ENCODE data around the gene CRKL. TPM values are rescaled to one million over a fixed set of nuclear protein-coding genes. Genes with fewer than 3 reads are reported as not detected.

The CRKL gene
- total RNA-seq, 4 donors from 2014 or later = 38.5 to 47.8 (median 42.1) TPM

- 74 to 75% methylated on average over 11 to 14 of the region's 17 CpGs for WGBS, 2 donors
- Histone ChIP-seq H3K4me3 (replicated peaks in 1 of 3) (no peak overlapping the region), H3K27me3 (no peaks in the 10 kb centered on the region), H3K36me3 (peaks cover 21 to 37% of the 10 kb centered on the region in 2 donors), H3K4me1 (no peaks in the 10 kb centered on the region), H3K27ac (no peak overlapping the region), H3K9me3 (no peaks in the 10 kb centered on the region)
- intact Hi-C loops (cut with DNase I) = no loop called here
- TF ChIP-seq, protein P1, sequence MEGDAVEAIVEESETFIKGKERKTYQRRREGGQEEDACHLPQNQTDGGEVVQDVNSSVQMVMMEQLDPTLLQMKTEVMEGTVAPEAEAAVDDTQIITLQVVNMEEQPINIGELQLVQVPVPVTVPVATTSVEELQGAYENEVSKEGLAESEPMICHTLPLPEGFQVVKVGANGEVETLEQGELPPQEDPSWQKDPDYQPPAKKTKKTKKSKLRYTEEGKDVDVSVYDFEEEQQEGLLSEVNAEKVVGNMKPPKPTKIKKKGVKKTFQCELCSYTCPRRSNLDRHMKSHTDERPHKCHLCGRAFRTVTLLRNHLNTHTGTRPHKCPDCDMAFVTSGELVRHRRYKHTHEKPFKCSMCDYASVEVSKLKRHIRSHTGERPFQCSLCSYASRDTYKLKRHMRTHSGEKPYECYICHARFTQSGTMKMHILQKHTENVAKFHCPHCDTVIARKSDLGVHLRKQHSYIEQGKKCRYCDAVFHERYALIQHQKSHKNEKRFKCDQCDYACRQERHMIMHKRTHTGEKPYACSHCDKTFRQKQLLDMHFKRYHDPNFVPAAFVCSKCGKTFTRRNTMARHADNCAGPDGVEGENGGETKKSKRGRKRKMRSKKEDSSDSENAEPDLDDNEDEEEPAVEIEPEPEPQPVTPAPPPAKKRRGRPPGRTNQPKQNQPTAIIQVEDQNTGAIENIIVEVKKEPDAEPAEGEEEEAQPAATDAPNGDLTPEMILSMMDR (IDR thresholded peaks at IDR 0.05) = no peak
- TF ChIP-seq POLR2A (IDR thresholded peaks at IDR 0.05) = no peak
- DNase-seq = no peak
Observed at GRCh38 chr22:20989323-20990138, 72.3 kb downstream of the CRKL start.

DNA sequence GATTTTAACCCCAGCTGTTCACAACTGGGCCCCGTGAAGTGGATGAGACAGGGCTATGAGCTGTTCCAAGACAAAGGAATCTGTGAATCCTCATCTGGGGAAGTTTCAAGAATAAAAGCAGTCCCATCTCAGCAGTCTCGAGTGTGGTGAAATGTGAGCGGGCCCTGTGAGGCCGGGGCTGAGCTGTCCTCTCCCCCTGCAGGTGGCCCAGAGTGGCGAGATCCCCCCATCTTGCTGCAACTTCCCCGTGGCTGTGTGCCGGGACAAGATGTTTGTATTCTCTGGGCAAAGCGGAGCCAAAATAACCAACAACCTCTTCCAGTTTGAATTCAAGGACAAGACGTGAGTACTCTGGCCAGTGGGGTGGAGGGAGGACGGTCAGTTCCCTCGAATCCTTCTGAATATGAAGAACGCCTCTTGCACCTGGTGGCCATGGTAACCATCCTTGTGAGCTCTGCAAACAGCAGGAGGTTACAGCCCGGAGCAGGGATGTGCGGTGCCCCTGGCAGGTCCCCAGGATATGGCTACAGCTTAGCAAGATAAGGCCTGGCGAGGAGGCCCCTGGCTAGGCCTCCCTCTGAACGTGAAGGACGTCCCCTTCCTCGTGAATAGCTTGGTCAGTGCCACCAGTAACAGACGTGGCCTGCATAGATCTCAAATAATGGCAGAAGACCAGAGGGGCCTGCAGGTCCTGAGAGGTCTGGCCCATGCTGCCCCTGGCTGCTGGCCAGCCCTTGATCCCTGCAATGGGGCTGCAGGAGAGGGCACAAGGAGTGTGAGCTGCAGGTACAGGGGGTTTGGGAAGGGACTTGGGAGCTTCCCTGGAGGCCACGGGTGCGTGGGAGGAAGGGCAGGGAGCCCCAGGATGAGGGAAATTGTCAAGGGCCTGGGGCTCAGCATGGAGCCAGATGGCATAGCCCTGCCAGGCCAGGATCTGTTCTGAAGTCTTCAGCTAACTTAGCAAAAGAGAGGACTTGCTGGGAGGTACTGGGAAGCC is 73.3 kb downstream of the CRKL start:
- no peaks in the 10 kb centered on the region for H3K9me3 ChIP-seq
- H3K4me1 ChIP-seq = no peaks in the 10 kb centered on the region
- no peak overlapping the region for H3K27ac ChIP-seq

GRCh38 chr22:20991252-20992055 is 74.2 kb downstream of the CRKL start:
- Histone ChIP-seq H3K4me3 (replicated peaks in 1 of 3) (no peak overlapping the region), H3K4me1 (no peaks in the 10 kb centered on the region), H3K27ac (no peak overlapping the region), H3K27me3 (no peaks in the 10 kb centered on the region), H3K36me3 (peaks cover 21 to 37% of the 10 kb centered on the region in 2 donors), H3K9me3 (no peaks in the 10 kb centered on the region)
- no peak for TF ChIP-seq POLR2A (IDR thresholded peaks at IDR 0.05)
- TF ChIP-seq, protein P1 (IDR thresholded peaks at IDR 0.05) = no peak
- intact Hi-C loops (cut with DNase I) = no loop called here
- DNase-seq = no peak
- WGBS, 2 donors = 92 to 96% methylated on average over 14 to 16 of the region's 24 CpGs

More for the DNA sequence above, 73.3 kb downstream of the CRKL start:
- Histone ChIP-seq H3K36me3 (peaks cover 21 to 37% of the 10 kb centered on the region in 2 donors), H3K27me3 (no peaks in the 10 kb centered on the region), H3K4me3 (replicated peaks in 1 of 3) (no peak overlapping the region)
- 83 to 89% methylated on average over 16 to 20 of the region's 21 CpGs for WGBS, 2 donors
- TF ChIP-seq, protein P1 (IDR thresholded peaks at IDR 0.05) = no peak
- no peak for TF ChIP-seq POLR2A (IDR thresholded peaks at IDR 0.05)
- intact Hi-C loops (cut with DNase I) = no loop called here
- DNase-seq = no peak

DNA sequence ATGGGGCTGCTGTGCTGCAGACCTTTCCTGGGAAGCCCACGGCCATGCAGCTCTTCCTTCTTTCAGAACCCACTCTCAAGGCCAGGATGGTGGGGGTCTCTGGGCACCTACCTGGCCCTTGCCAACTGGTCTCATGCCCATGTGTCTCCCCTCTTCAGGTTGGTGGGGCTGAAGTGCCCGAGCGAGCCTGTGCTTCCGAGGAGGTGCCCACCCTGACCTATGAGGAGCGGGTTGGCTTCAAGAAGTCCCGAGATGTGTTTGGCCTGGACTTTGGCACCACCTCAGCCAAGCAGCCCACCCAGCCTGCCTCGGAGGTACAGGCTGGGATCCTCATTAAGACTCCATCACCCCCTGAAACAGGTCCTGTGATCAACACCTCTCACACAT is 74.8 kb downstream of the CRKL start:
- Histone ChIP-seq H3K9me3 (no peaks in the 10 kb centered on the region), H3K27ac (no peak overlapping the region), H3K36me3 (peaks cover 21 to 34% of the 10 kb centered on the region in 2 donors), H3K4me1 (no peaks in the 10 kb centered on the region), H3K4me3 (replicated peaks in 1 of 3) (no peak overlapping the region), H3K27me3 (no peaks in the 10 kb centered on the region)
- no peak for DNase-seq
- intact Hi-C loops (cut with DNase I) = no loop called here
- TF ChIP-seq, protein P1 (IDR thresholded peaks at IDR 0.05) = no peak
- TF ChIP-seq POLR2A (IDR thresholded peaks at IDR 0.05) = no peak
- WGBS, 2 donors = 79 to 100% methylated on average over 4 of the region's 7 CpGs
